Measurements from ENCODE around the gene PRPSAP2.
"Not testable (repeated sequence)": the region's sequence is repeated elsewhere in the genome, so short reads cannot be mapped to it uniquely, and the experiment has no call there.

PRPSAP2 gene

GRCh38 chr17:18857864-18858566 lies at the start of gene PRPSAP2:
PRPSAP2 (plus strand) TSS chr17:18858131; CDS start chr17:18865834, 7,703 bp downstream.
- peaks cover 47% of the 10 kb centered on the region for H3K79me2 ChIP-seq (ENCODE audit: low read length)

GRCh38 chr17:18815924-18816323 lies 42.0 kb upstream of the PRPSAP2 start:
- not testable (repeated sequence) for H3K9ac ChIP-seq (ENCODE audit: low read length); H3K79me2 ChIP-seq (ENCODE audit: low read length); H3K27ac ChIP-seq (ENCODE audit: low read length); H2AFZ ChIP-seq (ENCODE audit: low read depth, low read length); H3K36me3 ChIP-seq (replicated peaks; ENCODE audit: low read depth, low read length); H3K4me3 ChIP-seq (ENCODE audit: low read length); H3K27me3 ChIP-seq (ENCODE audit: low read depth, low read length); H3K4me1 ChIP-seq (ENCODE audit: low read length); H3K9me3 ChIP-seq (ENCODE audit: insufficient read depth, low read length); H3K4me2 ChIP-seq (ENCODE audit: low read length); H4K20me1 ChIP-seq (ENCODE audit: insufficient read depth, low read length)

More at GRCh38 chr17:18857864-18858566, at the start of gene PRPSAP2:
- peaks cover 10% of the 10 kb centered on the region for H3K4me1 ChIP-seq (ENCODE audit: low read length)
- no peaks in the 10 kb centered on the region for H3K9me3 ChIP-seq (ENCODE audit: insufficient read depth, low read length)
- no peaks in the 10 kb centered on the region for H3K27me3 ChIP-seq (ENCODE audit: low read depth, low read length)
- peak within 1 kb of the TSS; percentile 50 for H3K27ac ChIP-seq (ENCODE audit: low read length)
- H3K4me3 ChIP-seq (ENCODE audit: low read length): peak within 1 kb of the TSS; percentile 90
- H3K4me2 ChIP-seq (ENCODE audit: low read length): peak within 1 kb of the TSS; percentile 79
- H2AFZ ChIP-seq (ENCODE audit: low read depth, low read length): no peak within 1 kb of the TSS
- H4K20me1 ChIP-seq (ENCODE audit: insufficient read depth, low read length): no peaks in the 10 kb centered on the region
- TF ChIP-seq EZH2phosphoT487 (IDR thresholded peaks at IDR 0.05; ENCODE audit: low read depth) (no peak), CTCF (IDR thresholded peaks at IDR 0.05; ENCODE audit: low read depth, low read length) (no peak)
- no peaks in the 10 kb centered on the region for H3K36me3 ChIP-seq (replicated peaks; ENCODE audit: low read depth, low read length)
- H3K9ac ChIP-seq (ENCODE audit: low read length): peak within 1 kb of the TSS; percentile 73

- not testable (repeated sequence) for H3K27ac ChIP-seq (ENCODE audit: low read length); H3K36me3 ChIP-seq (replicated peaks; ENCODE audit: low read depth, low read length); H3K9ac ChIP-seq (ENCODE audit: low read length); H3K4me3 ChIP-seq (ENCODE audit: low read length); H2AFZ ChIP-seq (ENCODE audit: low read depth, low read length); H3K79me2 ChIP-seq (ENCODE audit: low read length); H3K27me3 ChIP-seq (ENCODE audit: low read depth, low read length); H3K4me2 ChIP-seq (ENCODE audit: low read length); H4K20me1 ChIP-seq (ENCODE audit: insufficient read depth, low read length); H3K9me3 ChIP-seq (ENCODE audit: insufficient read depth, low read length); H3K4me1 ChIP-seq (ENCODE audit: low read length)
- peak; percentile 21 for TF ChIP-seq CTCF (IDR thresholded peaks at IDR 0.05; ENCODE audit: low read depth, low read length)
Observed at GRCh38 chr17:18816489-18817371, 41.2 kb upstream of the PRPSAP2 start.

GRCh38 chr17:18821430-18821829 lies 36.5 kb upstream of the PRPSAP2 start:
- not testable (repeated sequence) for H4K20me1 ChIP-seq (ENCODE audit: insufficient read depth, low read length); H3K27me3 ChIP-seq (ENCODE audit: low read depth, low read length); H3K9ac ChIP-seq (ENCODE audit: low read length); H3K36me3 ChIP-seq (replicated peaks; ENCODE audit: low read depth, low read length); H3K27ac ChIP-seq (ENCODE audit: low read length); H3K9me3 ChIP-seq (ENCODE audit: insufficient read depth, low read length); H2AFZ ChIP-seq (ENCODE audit: low read depth, low read length); H3K4me2 ChIP-seq (ENCODE audit: low read length); H3K4me3 ChIP-seq (ENCODE audit: low read length); H3K4me1 ChIP-seq (ENCODE audit: low read length); H3K79me2 ChIP-seq (ENCODE audit: low read length)

GRCh38 chr17:18827613-18828012 lies 30.3 kb upstream of the PRPSAP2 start:
- H3K79me2 ChIP-seq (ENCODE audit: low read length); H3K4me2 ChIP-seq (ENCODE audit: low read length); H3K9me3 ChIP-seq (ENCODE audit: insufficient read depth, low read length); H3K27me3 ChIP-seq (ENCODE audit: low read depth, low read length); H3K27ac ChIP-seq (ENCODE audit: low read length); H3K36me3 ChIP-seq (replicated peaks; ENCODE audit: low read depth, low read length); H2AFZ ChIP-seq (ENCODE audit: low read depth, low read length); H4K20me1 ChIP-seq (ENCODE audit: insufficient read depth, low read length); H3K9ac ChIP-seq (ENCODE audit: low read length); H3K4me3 ChIP-seq (ENCODE audit: low read length); H3K4me1 ChIP-seq (ENCODE audit: low read length): not testable (repeated sequence)

All from OCI-LY3 (cell line).